HCT116 (cell line): Measurements from ENCODE around the gene CPNE5. TPM values are rescaled to one million over a fixed set of nuclear protein-coding genes. Genes with fewer than 3 reads are reported as not detected.

Source experiments
- ATAC-seq: fragments of 200-7000 bp; cut with Tn5 transposase; 2 replicates; pipeline ENCODE4 v1.9.1; 2020; ENCODE audit warnings: mild to moderate bottlenecking, moderate library complexity
- BruUV-seq: library from RNA; stranded (reverse); fragments of 400-500 nt; replicated peaks from 2 replicates; lab custom pipeline; 2021; lab: Mats Ljungman, UMichigan
- CTCF ChIA-PET: fragments of 300-600 bp; sonication (Branson Sonifier 250); formaldehyde crosslinking; loops from one replicate; lab custom pipeline; 2021; ENCODE audit warnings: antibody characterized with exemption; lab: Charles Lee
- POLR2A ChIA-PET: fragments of 300-600, 350-600 bp; sonication (Branson Sonifier 250); formaldehyde crosslinking; loops from one replicate; lab custom pipeline; 2021; ENCODE audit warnings: antibody characterized with exemption; lab: Charles Lee
- RAD21 ChIA-PET, 2 experiments: fragments of 300-600 bp; sonication (Branson Sonifier 250); formaldehyde crosslinking; loops; one replicate each; lab custom pipeline; 2023; ENCODE audit warnings: low total read pairs in 2 of 2; ENCODE audit not compliant: uncharacterized antibody in 2 of 2, unreplicated experiment in 2 of 2, low non-redundant PET in 1 of 2; lab: Charles Lee
- DNase-seq: peaks from one replicate; pipeline ENCODE4 v3.0.0-alpha.2; 2010; ENCODE audit warnings: low read depth, low spot score
- H2AFZ ChIP-seq: fragments of 200-600 bp; shearing (Covaris generic), sonication (generic); 2 replicates; pipeline ENCODE4 v1.6.1; 2017; ENCODE audit warnings: low read depth, mixed run types, mixed read lengths, antibody characterized with exemption, low read length; ENCODE audit not compliant: poor library complexity, severe bottlenecking
- H3K27ac ChIP-seq: 2 replicates; pipeline ENCODE4 v1.5.1; 2012; ENCODE audit warnings: low read depth, low read length
- H3K27me3 ChIP-seq: fragments of 200-600 bp; sonication (generic); 2 replicates; pipeline ENCODE4 v1.6.1; 2016; ENCODE audit warnings: mixed run types, low read length, mixed read lengths; ENCODE audit not compliant: insufficient read depth
- H3K36me3 ChIP-seq, 2 experiments: fragments of 200-500 bp in 1 of 2; fragments of 200-600 bp in 1 of 2; sonication (Bioruptor generic) in 1 of 2; sonication (generic) in 1 of 2; 2 replicates each; pipeline versions ENCODE4 v1.5.1 to v1.6.1; 2014 to 2016; ENCODE audit warnings: low read length in 2 of 2, inconsistent platforms in 1 of 2, mixed read lengths in 1 of 2, mixed run types in 1 of 2; ENCODE audit not compliant: insufficient read depth in 2 of 2, control insufficient read depth in 1 of 2
- H3K4me1 ChIP-seq, 2 experiments: fragments of 200-600 bp in 1 of 2; sonication (generic) in 1 of 2; 2 replicates each; pipeline versions ENCODE4 v1.5.1 to v1.6.1; 2012 to 2017; ENCODE audit warnings: low read length in 2 of 2, inconsistent platforms in 1 of 2, mild to moderate bottlenecking in 1 of 2, mixed read lengths in 1 of 2, mixed run types in 1 of 2, moderate library complexity in 1 of 2; ENCODE audit not compliant: insufficient read depth in 2 of 2, control insufficient read depth in 1 of 2
- H3K4me2 ChIP-seq: fragments of 200-600 bp; sonication (generic); 2 replicates; pipeline ENCODE4 v1.6.1; 2017; ENCODE audit warnings: mixed run types, low read length, mixed read lengths
- H3K4me3 ChIP-seq, 2 experiments: fragments of 200-600 bp in 1 of 2; sonication (generic) in 1 of 2; replicated peaks in 1 of 2; 2 replicates each; pipeline ENCODE4 v1.5.1; 2011 to 2016; ENCODE audit warnings: low read length in 2 of 2, control low read depth in 1 of 2, low read depth in 1 of 2, mild to moderate bottlenecking in 1 of 2, mixed read lengths in 1 of 2, mixed run types in 1 of 2
- H3K79me2 ChIP-seq: fragments of 200-600 bp; sonication (generic); 2 replicates; pipeline ENCODE4 v1.6.1; 2017; ENCODE audit warnings: mild to moderate bottlenecking, mixed run types, low read length, moderate library complexity, mixed read lengths; ENCODE audit not compliant: insufficient read depth
- H3K9ac ChIP-seq: fragments of 200-600 bp; sonication (generic); 2 replicates; pipeline ENCODE4 v1.6.1; 2016; ENCODE audit warnings: low read length, mixed read lengths
- H3K9me2 ChIP-seq: fragments of 200-600 bp; sonication (generic), shearing (Covaris generic); 2 replicates; pipeline ENCODE4 v1.6.1; 2017; ENCODE audit warnings: mixed run types, mild to moderate bottlenecking, moderate library complexity; ENCODE audit not compliant: insufficient read depth
- H3K9me3 ChIP-seq, 2 experiments: fragments of 200-500 bp in 1 of 2; fragments of 200-600 bp in 1 of 2; sonication (Bioruptor generic) in 1 of 2; sonication (generic) in 1 of 2; 2 replicates each; pipeline ENCODE4 v1.6.1; 2014 to 2017; ENCODE audit warnings: low read length in 2 of 2, mixed read lengths in 2 of 2, inconsistent platforms in 1 of 2, low read depth in 1 of 2, mild to moderate bottlenecking in 1 of 2, mixed run types in 1 of 2, moderate library complexity in 1 of 2; ENCODE audit not compliant: control insufficient read depth in 1 of 2, insufficient read depth in 1 of 2
- H4K20me1 ChIP-seq: fragments of 200-600 bp; sonication (generic), shearing (Covaris generic); 2 replicates; pipeline ENCODE4 v1.6.1; 2017; ENCODE audit warnings: mixed run types, mild to moderate bottlenecking, moderate library complexity; ENCODE audit not compliant: insufficient read depth
- ATF3 ChIP-seq: IDR thresholded peaks from 2 replicates; pipeline ENCODE4 v1.6.1; 2012
- CBX3 ChIP-seq: IDR thresholded peaks from 2 replicates; pipeline ENCODE4 v1.6.1; 2012; ENCODE audit warnings: low read depth
- CEBPB ChIP-seq: IDR thresholded peaks from 2 replicates; pipeline ENCODE4 v1.6.1; 2012; ENCODE audit warnings: low read depth
- CTCF ChIP-seq, 3 experiments: fragments of 200-600 bp in 1 of 3; sonication (generic) in 1 of 3; IDR thresholded peaks in 2 of 3; conservative IDR thresholded peaks in 1 of 3; 2 replicates each; pipeline ENCODE4 v1.5.1; 2012 to 2017; ENCODE audit warnings: low read depth in 2 of 3, low read length in 2 of 3, antibody characterized with exemption in 1 of 3, borderline replicate concordance in 1 of 3, control low read depth in 1 of 3, mild to moderate bottlenecking in 1 of 3, mixed read lengths in 1 of 3, mixed run types in 1 of 3, moderate library complexity in 1 of 3; ENCODE audit not compliant: insufficient read depth in 1 of 3
- EGR1 ChIP-seq: IDR thresholded peaks from 2 replicates; pipeline ENCODE4 v1.6.1; 2012; ENCODE audit warnings: low read depth
- ELF1 ChIP-seq: IDR thresholded peaks from 2 replicates; pipeline ENCODE4 v1.6.1; 2012; ENCODE audit warnings: low read depth, borderline replicate concordance
- EZH2 ChIP-seq: fragments of 200-600 bp; sonication (generic); IDR thresholded peaks from 2 replicates; pipeline ENCODE4 v1.6.1; 2017; ENCODE audit warnings: antibody characterized with exemption, mixed run types
- EZH2phosphoT487 ChIP-seq: fragments of 200-600 bp; IDR thresholded peaks from 2 replicates; pipeline ENCODE4 v1.6.1; 2018; ENCODE audit warnings: antibody characterized with exemption, borderline replicate concordance
- FOSL1 ChIP-seq: IDR thresholded peaks from 2 replicates; pipeline ENCODE4 v1.6.1; 2012; ENCODE audit warnings: low read depth
- JUND ChIP-seq: IDR thresholded peaks from 2 replicates; pipeline ENCODE4 v1.6.1; 2012
- MAX ChIP-seq: IDR thresholded peaks from 2 replicates; pipeline ENCODE4 v1.6.1; 2012
- POLR2AphosphoS5 ChIP-seq: IDR thresholded peaks from 2 replicates; pipeline ENCODE4 v1.6.1; 2011; ENCODE audit warnings: mild to moderate bottlenecking, low read depth, low read length, moderate library complexity
- RAD21 ChIP-seq: IDR thresholded peaks from 2 replicates; pipeline ENCODE4 v1.6.1; 2012; ENCODE audit warnings: low read depth, mild to moderate bottlenecking
- SIN3A ChIP-seq: IDR thresholded peaks from 2 replicates; pipeline ENCODE4 v1.6.1; 2012; ENCODE audit warnings: low read depth
- SP1 ChIP-seq: IDR thresholded peaks from 2 replicates; pipeline ENCODE4 v1.6.1; 2012; ENCODE audit warnings: low read depth
- SRF ChIP-seq: IDR thresholded peaks from 2 replicates; pipeline ENCODE4 v1.6.1; 2012; ENCODE audit warnings: low read depth
- TCF7L2 ChIP-seq: IDR thresholded peaks from 2 replicates; pipeline ENCODE4 v1.7.0; 2011; ENCODE audit warnings: borderline replicate concordance, inconsistent platforms; ENCODE audit not compliant: insufficient read depth, insufficient read length; ENCODE audit errors: extremely low read depth
- YY1 ChIP-seq: IDR thresholded peaks from 2 replicates; pipeline ENCODE4 v1.6.1; 2011; ENCODE audit warnings: low read length, low read depth, moderate library complexity, mild to moderate bottlenecking; ENCODE audit not compliant: insufficient replicate concordance; ENCODE audit errors: extremely low read depth
- ZBTB33 ChIP-seq: IDR thresholded peaks from 2 replicates; pipeline ENCODE4 v1.6.1; 2011; ENCODE audit warnings: mild to moderate bottlenecking, low read length, moderate library complexity; ENCODE audit not compliant: insufficient replicate concordance; ENCODE audit errors: extremely low read depth
- ZFX ChIP-seq: fragments of 450-650 bp; IDR thresholded peaks from 2 replicates; pipeline ENCODE4 v1.6.1; 2017
- intact Hi-C: fragments of 100-400 bp; cut with micrococcal nuclease; formaldehyde crosslinking; loops from 2 replicates; pipeline ENCODE4 v1.10.0; 2022
- total RNA-seq: library from RNA; stranded (reverse); gene quantifications from one replicate; pipeline ENCODE4 v1.2.1, GENCODE V29; 2021; ENCODE audit not compliant: unreplicated experiment

CPNE5 gene
- total RNA-seq, 1 experiment from 2014 or later = not detected

- no TSS peak for BruUV-seq
- Histone ChIP-seq H2AFZ (no peak overlapping the region), H4K20me1 (no peaks in the 10 kb centered on the region), H3K27me3 (no peaks in the 10 kb centered on the region), H3K27ac (no peak overlapping the region), H3K9ac (no peak overlapping the region), H3K4me1 (peaks cover 0 to 10% of the 10 kb centered on the region in 2 experiments; a peak in 2 of 4 replicates), H3K36me3 (no peaks in the 10 kb centered on the region), H3K4me3 (no peak overlapping the region), H3K79me2 (no peaks in the 10 kb centered on the region), H3K4me2 (no peak overlapping the region), H3K9me2 (no peaks in the 10 kb centered on the region), H3K9me3 (no peaks in the 10 kb centered on the region)
- ChIA-PET RAD21 (interaction anchor here in 1 of 2 experiments (1.1 kb wide), 1 partner anchor 13 kb away, joined by 5 read pairs; no protein-coding TSS in a partner anchor), POLR2A (no interaction called here), CTCF (interaction anchor here (1.6 to 4.5 kb wide), 5 partner anchors 10 to 249 kb away, joined by 6 to 32 read pairs (median 16); no protein-coding TSS in a partner anchor)
- DNase-seq = no peak
- no peak for ATAC-seq
- intact Hi-C loops = loop anchor here (5.0 kb wide), 1 partner anchor 103 kb away; the partner anchor contains the start of gene PPIL1
- TF ChIP-seq ZBTB33 (no peak), MAX (no peak), SRF (no peak), SIN3A (no peak), YY1 (no peak), ATF3 (no peak), POLR2AphosphoS5 (no peak), FOSL1 (no peak), CBX3 (no peak), CEBPB (no peak), TCF7L2 (no peak), ELF1 (no peak), JUND (no peak), EZH2phosphoT487 (no peak), EZH2 (no peak), SP1 (no peak), ZFX (no peak), RAD21 (no peak), CTCF (IDR thresholded peaks at IDR 0.05 in 2 of 3, conservative IDR thresholded peaks at IDR 0.05 in 1 of 3; ENCODE audit: borderline replicate concordance in 1 of 3, insufficient read depth in 1 of 3, low read depth in 2 of 3, low read length in 2 of 3) (no peak), EGR1 (no peak)
These were observed 70.0 kb downstream of the CPNE5 start for GRCh38 chr6:36769183-36769675.
